GM12878 (cell line): ENCODE results near the gene DNAJC3. TPM values are rescaled to one million over a fixed set of nuclear protein-coding genes. Genes with fewer than 3 reads are reported as not detected.

Source experiments
- ATAC-seq: fragments of 200-7000 bp; cut with Tn5 transposase; 3 replicates; pipeline ENCODE4 v1.9.1; 2020; ENCODE audit warnings: mild to moderate bottlenecking, moderate library complexity
- BruUV-seq: library from RNA; stranded (reverse); fragments of 400-500 nt; replicated peaks from 2 replicates; lab custom pipeline; 2021; lab: Mats Ljungman, UMichigan
- CTCF ChIA-PET: fragments of 300-600 bp; sonication (Branson Sonifier 250); formaldehyde crosslinking; extraction: SDS; loops from one replicate; lab custom pipeline; 2021; ENCODE audit warnings: inconsistent platforms; lab: Yijun Ruan, JAX
- POLR2A ChIA-PET: fragments of 350-600 bp; formaldehyde crosslinking; extraction: SDS; loops from one replicate; lab custom pipeline; 2021; ENCODE audit warnings: inconsistent platforms; lab: Charles Lee
- RAD21 ChIA-PET: fragments of 300-600 bp; sonication (Branson Sonifier 250); formaldehyde crosslinking; loops from one replicate; lab custom pipeline; 2023; ENCODE audit warnings: antibody characterized with exemption; ENCODE audit not compliant: unreplicated experiment; lab: Charles Lee
- SMC1A ChIA-PET: fragments of 300-600 bp; sonication (Branson Sonifier 250); formaldehyde crosslinking; loops from one replicate; lab custom pipeline; 2023; ENCODE audit not compliant: unreplicated experiment, uncharacterized antibody; lab: Charles Lee
- DNase-seq: peaks from one replicate; pipeline ENCODE4 v3.0.0-alpha.2; 2011; ENCODE audit warnings: low read depth, low spot score
- FAIRE-seq: peaks from 3 replicates; lab custom pipeline; 2011; peaks lifted over from hg19 to GRCh38; lab: Jason Lieb, UNC
- H2AFZ ChIP-seq: 2 replicates; pipeline ENCODE4 v1.6.0; 2011; ENCODE audit warnings: low read depth, low read length, control low read depth; ENCODE audit not compliant: control insufficient read depth
- H3K27ac ChIP-seq: 2 replicates; pipeline ENCODE4 v1.5.1; 2011; ENCODE audit warnings: control low read depth; ENCODE audit not compliant: control insufficient read depth, insufficient read depth
- H3K27me3 ChIP-seq, 2 experiments: replicated peaks in 1 of 2; 2 replicates each; pipeline versions ENCODE4 v1.6.0 to v1.6.1; 2011; ENCODE audit warnings: low read length in 1 of 2; ENCODE audit not compliant: control insufficient read depth in 2 of 2, insufficient read depth in 2 of 2
- H3K36me3 ChIP-seq, 2 experiments: 2 replicates each; pipeline ENCODE4 v1.5.1; 2011; ENCODE audit warnings: low read length in 1 of 2; ENCODE audit not compliant: control insufficient read depth in 2 of 2, insufficient read depth in 2 of 2
- H3K4me1 ChIP-seq: 2 replicates; pipeline ENCODE4 v1.6.1; 2011; ENCODE audit warnings: mild to moderate bottlenecking, low read length, moderate library complexity, mixed read lengths; ENCODE audit not compliant: control insufficient read depth, insufficient read depth
- H3K4me2 ChIP-seq: 2 replicates; pipeline ENCODE4 v1.6.0; 2011; ENCODE audit warnings: control low read depth; ENCODE audit not compliant: control insufficient read depth, insufficient read depth
- H3K4me3 ChIP-seq: fragments of 200-600 bp; sonication (generic); 2 replicates; pipeline ENCODE4 v1.5.1; 2016
- H3K79me2 ChIP-seq: 2 replicates; pipeline ENCODE4 v1.6.0; 2011; ENCODE audit warnings: low read length; ENCODE audit not compliant: control insufficient read depth, insufficient read depth
- H3K9ac ChIP-seq: 2 replicates; pipeline ENCODE4 v1.8.0; 2011; ENCODE audit warnings: low read length, control low read depth, mixed read lengths; ENCODE audit not compliant: control insufficient read depth, insufficient read depth
- H3K9me3 ChIP-seq: replicated peaks from 3 replicates; pipeline ENCODE4 v1.5.1; 2011; ENCODE audit warnings: mild to moderate bottlenecking, low read length; ENCODE audit not compliant: control insufficient read depth, insufficient read depth
- H4K20me1 ChIP-seq: 2 replicates; pipeline ENCODE4 v1.6.0; 2011; ENCODE audit not compliant: control insufficient read depth, insufficient read depth
- BHLHE40 ChIP-seq, 2 experiments: fragments of 450-650 bp in 1 of 2; IDR thresholded peaks; 2 replicates each; pipeline ENCODE4 v1.6.1; 2011 to 2017; ENCODE audit warnings: low read depth in 2 of 2, borderline replicate concordance in 1 of 2, improper control_type of control experiment in 1 of 2, low read length in 1 of 2, mild to moderate bottlenecking in 1 of 2
- CTCF ChIP-seq, 3 experiments: IDR thresholded peaks in 2 of 3; conservative IDR thresholded peaks in 1 of 3; 2 replicates each; pipeline ENCODE4 v1.5.1; 2011; ENCODE audit warnings: low read depth in 3 of 3, low read length in 3 of 3, mild to moderate bottlenecking in 3 of 3, control low read depth in 2 of 3, moderate library complexity in 2 of 3, inconsistent platforms in 1 of 3, mixed read lengths in 1 of 3; ENCODE audit not compliant: control insufficient read depth in 2 of 3, insufficient read depth in 1 of 3; ENCODE audit errors: extremely low read depth in 1 of 3
- HDGF ChIP-seq: fragments of 450-650 bp; IDR thresholded peaks from 2 replicates; pipeline ENCODE4 v1.6.1; 2016; ENCODE audit warnings: antibody characterized with exemption
- IKZF2 ChIP-seq, 2 experiments: fragments of 450-650 bp; IDR thresholded peaks; 2 replicates each; pipeline ENCODE4 v1.6.1; 2017; ENCODE audit warnings: mild to moderate bottlenecking in 2 of 2, moderate library complexity in 2 of 2
- KAT2A ChIP-seq: conservative IDR thresholded peaks from 2 replicates; pipeline ENCODE4 v1.6.1; 2011; ENCODE audit warnings: low read depth, low read length; ENCODE audit not compliant: control insufficient read depth
- MAX ChIP-seq: IDR thresholded peaks from 2 replicates; pipeline ENCODE4 v1.6.1; 2012; ENCODE audit warnings: low read depth, low read length, improper control_type of control experiment
- MTA3 ChIP-seq: IDR thresholded peaks from 2 replicates; pipeline ENCODE4 v1.6.1; 2012; ENCODE audit warnings: low read length, inconsistent platforms, borderline replicate concordance
- MYC ChIP-seq: IDR thresholded peaks from 2 replicates; pipeline ENCODE4 v1.6.1; 2011; ENCODE audit warnings: mild to moderate bottlenecking, low read length, moderate library complexity, inconsistent platforms; ENCODE audit not compliant: insufficient read depth, insufficient replicate concordance, insufficient read length, severe bottlenecking
- NFIC ChIP-seq: IDR thresholded peaks from 2 replicates; pipeline ENCODE4 v1.6.1; 2012; ENCODE audit warnings: low read depth, mild to moderate bottlenecking, inconsistent platforms, low read length, moderate library complexity
- RAD21 ChIP-seq: IDR thresholded peaks from 2 replicates; pipeline ENCODE4 v1.6.1; 2011; ENCODE audit warnings: mild to moderate bottlenecking, low read depth, low read length, moderate library complexity; ENCODE audit not compliant: insufficient read depth
- RELA ChIP-seq: fragments of 450-650 bp; IDR thresholded peaks from 2 replicates; pipeline ENCODE4 v1.8.0; 2014; ENCODE audit warnings: borderline replicate concordance; ENCODE audit not compliant: partially characterized antibody
- SRF ChIP-seq, 2 experiments: IDR thresholded peaks; 2 replicates each; pipeline ENCODE4 v1.6.1; 2011; ENCODE audit warnings: low read depth in 2 of 2, low read length in 2 of 2, mild to moderate bottlenecking in 1 of 2, moderate library complexity in 1 of 2
- STAT3 ChIP-seq: IDR thresholded peaks from 2 replicates; pipeline ENCODE4 v1.6.1; 2011; ENCODE audit warnings: low read depth, low read length, improper control_type of control experiment
- TBL1XR1 ChIP-seq: IDR thresholded peaks from 2 replicates; pipeline ENCODE4 v1.6.1; 2012; ENCODE audit warnings: low read depth, low read length, improper control_type of control experiment
- WGBS: methylation state at CpG from one replicate; pipeline ENCODE4 v1.1.6; 2016; ENCODE audit warnings: low lambda C conversion rate; ENCODE audit not compliant: insufficient replicate concordance, insufficient coverage; ENCODE audit errors: missing lambda C conversion rate; 5-methylcytosine and 5-hydroxymethylcytosine counted together
- in situ Hi-C: fragments of 300-500 bp; cut with MboI; formaldehyde crosslinking; loops from 9 replicates; pipeline ENCODE4 v1.14.3; 2018; ENCODE audit warnings: mixed read lengths
- intact Hi-C: fragments of 100-400 bp; cut with micrococcal nuclease; formaldehyde crosslinking; loops from one replicate; pipeline ENCODE4 v1.14.2; 2022; ENCODE audit not compliant: unreplicated experiment
- polyA plus RNA-seq, 11 experiments: library from polyadenylated mRNA; depleted of rRNA in 4 of 11; unstranded in 6 of 11; stranded (reverse) in 5 of 11; fragments of >200 nt; fragmentation: Nextera tagmentation in 4 of 11; fragmentation: Illumina TruSeq in 1 of 11; extraction: Ambion mirVana in 4 of 11; extraction: Trizol in 1 of 11; gene quantifications; 1 replicate in 1 of 11; 2 replicates in 10 of 11; pipeline versions ENCODE4 v1.2.1 to v1.2.3, GENCODE V29; 2011 to 2016; ENCODE audit warnings: inconsistent platforms in 2 of 11, missing spikeins in 2 of 11, low read depth in 1 of 11
- total RNA-seq, 4 experiments: library from RNA; depleted of rRNA in 3 of 4; stranded (reverse); fragments of >200 nt in 3 of 4; fragmentation: Illumina TruSeq in 1 of 4; extraction: Trizol in 1 of 4; gene quantifications; 2 replicates each; pipeline versions ENCODE4 v1.2.1 to v1.2.3, GENCODE V29; 2013 to 2021

Gene DNAJC3
- total and polyA plus RNA-seq, 10 of the 15 experiments (the other 5 are each of a cell fraction or from before 2014, with no cell fraction given) = 9.3 to 37.4 (median 19.0) TPM

GRCh38 chr13:95740979-95741320 lies 64.0 kb downstream of the DNAJC3 start:
- Histone ChIP-seq H3K4me1 (peaks cover 3% of the 10 kb centered on the region; the same call in 1 of the 2 replicates), H3K4me2 (no peak overlapping the region), H4K20me1 (no peaks in the 10 kb centered on the region), H3K79me2 (peaks cover 16% of the 10 kb centered on the region), H3K9ac (no peak overlapping the region), H3K27ac (no peak overlapping the region), H3K9me3 (no peaks in the 10 kb centered on the region; the same call in 2 of the 3 replicates), H3K4me3 (no peak overlapping the region), H2AFZ (no peak overlapping the region), H3K36me3 (no peaks in the 10 kb centered on the region), H3K27me3 (no peaks in the 10 kb centered on the region)
- BruUV-seq = no TSS peak
- ATAC-seq = no peak
- ChIA-PET POLR2A (no interaction called here), CTCF (no interaction called here), SMC1A (no interaction called here), RAD21 (interaction anchor here (0.6 kb wide), 1 partner anchor 30 kb away, joined by 3 read pairs; no protein-coding TSS in a partner anchor)
- no peak for DNase-seq
- in situ Hi-C loops = no loop called here
- TF ChIP-seq BHLHE40 (IDR thresholded peaks at IDR 0.05; ENCODE audit: borderline replicate concordance in 1 of 2, low read depth in 2 of 2, low read length in 1 of 2) = no peak
- TF ChIP-seq KAT2A = no peak
- TF ChIP-seq RELA = no peak
- TF ChIP-seq MYC = no peak
- TF ChIP-seq MTA3 = no peak
- intact Hi-C loops = no loop called here
- FAIRE-seq = no peak

GRCh38 chr13:95741584-95742563 lies 64.9 kb downstream of the DNAJC3 start:
- RAD21 ChIA-PET = no interaction called here
- in situ Hi-C loops = no loop called here
- 95% methylated on average over 4 of the region's 4 CpGs for WGBS
- TF ChIP-seq SRF (IDR thresholded peaks at IDR 0.05; ENCODE audit: low read depth in 2 of 2, low read length in 2 of 2) = no peak
- TF ChIP-seq KAT2A = no peak
- TF ChIP-seq IKZF2 (IDR thresholded peaks at IDR 0.05) = no peak
- no peak for TF ChIP-seq TBL1XR1
- no peak for TF ChIP-seq MAX
- TF ChIP-seq HDGF = no peak
- TF ChIP-seq STAT3 = no peak
- TF ChIP-seq CTCF (IDR thresholded peaks at IDR 0.05 in 2 of 3, conservative IDR thresholded peaks at IDR 0.05 in 1 of 3; ENCODE audit: control insufficient read depth in 2 of 3, extremely low read depth in 1 of 3, insufficient read depth in 1 of 3, low read depth in 3 of 3, low read length in 3 of 3) = no peak
- TF ChIP-seq NFIC = no peak
- no peak for TF ChIP-seq RAD21

More at GRCh38 chr13:95741584-95742563, 64.9 kb downstream of the DNAJC3 start:
- POLR2A ChIA-PET = no interaction called here
- Histone ChIP-seq H3K4me3 (no peak overlapping the region), H3K36me3 (no peaks in the 10 kb centered on the region), H3K4me2 (no peak overlapping the region), H2AFZ (no peak overlapping the region), H3K79me2 (peaks cover 16% of the 10 kb centered on the region), H3K4me1 (peaks cover 3% of the 10 kb centered on the region; the same call in 1 of the 2 replicates), H3K27ac (no peak overlapping the region), H4K20me1 (no peaks in the 10 kb centered on the region), H3K27me3 (no peaks in the 10 kb centered on the region), H3K9ac (no peak overlapping the region), H3K9me3 (no peaks in the 10 kb centered on the region; the same call in 2 of the 3 replicates)
- SMC1A ChIA-PET = no interaction called here
- DNase-seq (no peak), ATAC-seq (peak; percentile 66), FAIRE-seq (no peak)
- CTCF ChIA-PET = no interaction called here
- intact Hi-C loops = no loop called here
- no TSS peak for BruUV-seq
